OCI-LY7 (cell line): ENCODE results near the gene ACIN1. TPM values are rescaled to one million over a fixed set of nuclear protein-coding genes. Genes with fewer than 3 reads are reported as not detected.

Experiments
- BruUV-seq: library from RNA; stranded (reverse); fragments of 400-500 nt; replicated peaks from 2 replicates; lab custom pipeline; 2021; lab: Mats Ljungman, UMichigan
- CTCF ChIA-PET: fragments of 300-600 bp; sonication (Branson Sonifier 250); formaldehyde crosslinking; loops from one replicate; lab custom pipeline; 2022; ENCODE audit warnings: antibody characterized with exemption; ENCODE audit not compliant: unreplicated experiment; lab: Charles Lee
- POLR2A ChIA-PET: fragments of 300-600 bp; sonication (Branson Sonifier 250); formaldehyde crosslinking; loops from one replicate; lab custom pipeline; 2022; ENCODE audit warnings: antibody characterized with exemption; lab: Charles Lee
- DNase-seq: peaks from one replicate; pipeline ENCODE4 v3.0.0-alpha.2; 2015; ENCODE audit warnings: low spot score
- H2AFZ ChIP-seq: fragments of 200-600 bp; sonication (generic), shearing (Covaris generic); 2 replicates; pipeline ENCODE4 v1.6.1; 2014; ENCODE audit warnings: mild to moderate bottlenecking, antibody characterized with exemption, low read length, moderate library complexity
- H3K27ac ChIP-seq: fragments of 200-600 bp; sonication (generic); 2 replicates; pipeline ENCODE4 v1.5.1; 2014; ENCODE audit warnings: mixed run types, low read depth, mild to moderate bottlenecking, moderate library complexity, low read length, inconsistent platforms; ENCODE audit not compliant: poor library complexity, severe bottlenecking
- H3K36me3 ChIP-seq: fragments of 200-600 bp; sonication (generic); 2 replicates; pipeline ENCODE4 v1.6.1; 2014; ENCODE audit warnings: mild to moderate bottlenecking, antibody characterized with exemption, low read length, moderate library complexity, mixed read lengths; ENCODE audit not compliant: insufficient read depth
- H3K4me1 ChIP-seq: fragments of 200-600 bp; sonication (generic); 2 replicates; pipeline ENCODE4 v1.5.1; 2014; ENCODE audit warnings: mild to moderate bottlenecking, low read length; ENCODE audit not compliant: insufficient read depth, poor library complexity, severe bottlenecking
- H3K4me2 ChIP-seq: fragments of 200-600 bp; sonication (generic); 2 replicates; pipeline ENCODE4 v1.6.1; 2014; ENCODE audit warnings: mild to moderate bottlenecking, low read length
- H3K4me3 ChIP-seq: fragments of 200-600 bp; sonication (generic); 2 replicates; pipeline ENCODE4 v1.5.1; 2014; ENCODE audit warnings: mild to moderate bottlenecking, low read depth, low read length; ENCODE audit not compliant: poor library complexity, severe bottlenecking
- H3K79me2 ChIP-seq: fragments of 200-600 bp; sonication (generic); 2 replicates; pipeline ENCODE4 v1.6.1; 2016; ENCODE audit warnings: low read depth, mild to moderate bottlenecking, low read length, moderate library complexity, mixed read lengths; ENCODE audit not compliant: insufficient read depth
- H3K9me2 ChIP-seq: fragments of 200-600 bp; sonication (generic); 2 replicates; pipeline ENCODE4 v1.6.1; 2016; ENCODE audit warnings: mild to moderate bottlenecking, low read length, mixed read lengths; ENCODE audit not compliant: insufficient read depth
- H3K9me3 ChIP-seq: fragments of 200-600 bp; sonication (generic); 2 replicates; pipeline ENCODE4 v1.6.1; 2014; ENCODE audit warnings: mild to moderate bottlenecking, mixed run types, low read length, mixed read lengths
- H4K20me1 ChIP-seq: fragments of 200-600 bp; sonication (generic); 2 replicates; pipeline ENCODE4 v1.6.1; 2014; ENCODE audit warnings: mild to moderate bottlenecking, antibody characterized with exemption, low read length, moderate library complexity, mixed read lengths; ENCODE audit not compliant: insufficient read depth
- EZH2phosphoT487 ChIP-seq: fragments of 200-600 bp; sonication (generic); IDR thresholded peaks from 2 replicates; pipeline ENCODE4 v1.6.1; 2018; ENCODE audit warnings: low read depth, borderline replicate concordance, mild to moderate bottlenecking, mixed run types, antibody characterized with exemption, low read length, moderate library complexity, mixed read lengths
- intact Hi-C: fragments of 100-400 bp; cut with micrococcal nuclease; formaldehyde crosslinking; loops from one replicate; pipeline ENCODE4 v1.10.0; 2022; ENCODE audit not compliant: unreplicated experiment
- total RNA-seq, 2 experiments: library from RNA; depleted of rRNA in 1 of 2; stranded (reverse); fragments of >200 nt in 1 of 2; shearing (Covaris generic) in 1 of 2; gene quantifications; 2 replicates each; pipeline ENCODE4 v1.2.3, GENCODE V29; 2014 to 2022
- TF ChIP-seq, protein P1 (sequence below): fragments of 200-600 bp; sonication (generic); conservative IDR thresholded peaks from 2 replicates; pipeline ENCODE4 v1.5.1; 2014; ENCODE audit warnings: mild to moderate bottlenecking, antibody characterized with exemption, low read length, moderate library complexity, mixed read lengths

The ACIN1 gene
- total RNA-seq, 2 experiments from 2014 or later: 107 to 206 TPM

- no peak for DNase-seq
- H3K9me3 ChIP-seq: no peaks in the 10 kb centered on the region
- no peaks in the 10 kb centered on the region for H3K36me3 ChIP-seq
- no peak overlapping the region for H3K4me3 ChIP-seq
- no peaks in the 10 kb centered on the region for H4K20me1 ChIP-seq
- H3K4me1 ChIP-seq: peaks cover 6% of the 10 kb centered on the region
- intact Hi-C loops: no loop called here
- POLR2A ChIA-PET: no interaction called here
- no peaks in the 10 kb centered on the region for H3K9me2 ChIP-seq
- CTCF ChIA-PET: no interaction called here
- no TSS peak for BruUV-seq
- no peaks in the 10 kb centered on the region for H3K79me2 ChIP-seq
- no peak overlapping the region for H2AFZ ChIP-seq
- no peak overlapping the region for H3K4me2 ChIP-seq
- no peak overlapping the region for H3K27ac ChIP-seq
- TF ChIP-seq, protein P1, sequence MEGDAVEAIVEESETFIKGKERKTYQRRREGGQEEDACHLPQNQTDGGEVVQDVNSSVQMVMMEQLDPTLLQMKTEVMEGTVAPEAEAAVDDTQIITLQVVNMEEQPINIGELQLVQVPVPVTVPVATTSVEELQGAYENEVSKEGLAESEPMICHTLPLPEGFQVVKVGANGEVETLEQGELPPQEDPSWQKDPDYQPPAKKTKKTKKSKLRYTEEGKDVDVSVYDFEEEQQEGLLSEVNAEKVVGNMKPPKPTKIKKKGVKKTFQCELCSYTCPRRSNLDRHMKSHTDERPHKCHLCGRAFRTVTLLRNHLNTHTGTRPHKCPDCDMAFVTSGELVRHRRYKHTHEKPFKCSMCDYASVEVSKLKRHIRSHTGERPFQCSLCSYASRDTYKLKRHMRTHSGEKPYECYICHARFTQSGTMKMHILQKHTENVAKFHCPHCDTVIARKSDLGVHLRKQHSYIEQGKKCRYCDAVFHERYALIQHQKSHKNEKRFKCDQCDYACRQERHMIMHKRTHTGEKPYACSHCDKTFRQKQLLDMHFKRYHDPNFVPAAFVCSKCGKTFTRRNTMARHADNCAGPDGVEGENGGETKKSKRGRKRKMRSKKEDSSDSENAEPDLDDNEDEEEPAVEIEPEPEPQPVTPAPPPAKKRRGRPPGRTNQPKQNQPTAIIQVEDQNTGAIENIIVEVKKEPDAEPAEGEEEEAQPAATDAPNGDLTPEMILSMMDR: no peak
- TF ChIP-seq EZH2phosphoT487: no peak
Observed at GRCh38 chr14:23136566-23137133, 41.7 kb upstream of the ACIN1 start.

DNA sequence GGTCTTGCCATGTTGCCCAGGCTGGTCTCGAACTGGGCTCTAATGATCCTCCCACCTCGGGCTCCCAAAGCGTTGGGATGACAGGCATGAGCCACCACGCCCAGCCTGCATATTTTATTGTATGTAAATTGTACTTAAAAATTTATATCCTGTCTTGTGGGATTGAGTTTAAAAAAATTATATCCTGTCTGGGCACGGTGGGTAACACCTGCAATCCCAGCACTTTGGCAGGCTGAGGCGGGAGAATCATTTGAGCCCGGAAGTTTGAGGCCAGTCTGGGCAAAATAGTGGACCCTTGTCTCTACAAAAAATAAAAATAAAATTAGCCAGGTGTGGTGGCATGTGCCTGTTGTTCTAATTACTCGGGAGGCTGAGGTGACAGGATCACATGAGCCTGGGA lies 38.0 kb upstream of the ACIN1 start:
- ChIA-PET POLR2A (interaction anchor here (0.7 kb wide), 1 partner anchor 29 kb away, joined by 4 read pairs; no protein-coding TSS in a partner anchor), CTCF (no interaction called here)
- Histone ChIP-seq H3K9me2 (no peaks in the 10 kb centered on the region), H2AFZ (no peak overlapping the region), H3K36me3 (no peaks in the 10 kb centered on the region), H3K27ac (no peak overlapping the region), H3K9me3 (no peaks in the 10 kb centered on the region), H3K4me2 (no peak overlapping the region), H3K4me3 (no peak overlapping the region), H3K4me1 (peaks cover 6% of the 10 kb centered on the region), H4K20me1 (no peaks in the 10 kb centered on the region), H3K79me2 (no peaks in the 10 kb centered on the region)
- no peak for TF ChIP-seq EZH2phosphoT487
- TF ChIP-seq, protein P1: no peak
- BruUV-seq: no TSS peak
- DNase-seq: no peak
- intact Hi-C loops: no loop called here

DNA sequence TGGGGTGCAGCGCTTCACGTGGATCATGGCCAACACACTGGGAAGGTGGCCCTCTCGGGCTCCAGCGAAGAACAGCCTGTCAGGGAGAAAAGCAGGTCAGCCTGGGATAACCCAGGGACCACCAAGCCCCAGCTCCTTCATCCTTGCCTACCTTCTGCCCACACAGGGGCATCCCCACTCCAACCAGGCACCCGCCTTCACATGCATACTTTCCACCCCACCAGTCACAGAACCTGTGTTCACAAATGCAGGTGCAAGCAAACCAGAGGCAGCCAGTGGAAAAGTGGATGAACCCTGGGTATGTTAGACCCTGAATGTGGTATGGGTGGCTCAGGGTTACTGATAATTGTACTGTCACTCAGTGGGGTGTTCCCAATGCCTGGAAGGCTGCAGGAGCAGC lies 36.5 kb upstream of the ACIN1 start:
- TF ChIP-seq, protein P1: no peak
- TF ChIP-seq EZH2phosphoT487: no peak
- Histone ChIP-seq H3K79me2 (no peaks in the 10 kb centered on the region), H3K4me3 (no peak overlapping the region), H3K9me3 (no peaks in the 10 kb centered on the region), H3K9me2 (no peaks in the 10 kb centered on the region), H3K36me3 (no peaks in the 10 kb centered on the region), H3K27ac (no peak overlapping the region), H4K20me1 (no peaks in the 10 kb centered on the region), H2AFZ (no peak overlapping the region), H3K4me1 (peaks cover 6% of the 10 kb centered on the region), H3K4me2 (no peak overlapping the region)
- POLR2A ChIA-PET: no interaction called here
- DNase-seq: no peak
- CTCF ChIA-PET: interaction anchor here (2.1 kb wide), 1 partner anchor 11 kb away, joined by 8 read pairs; no protein-coding TSS in a partner anchor
- no TSS peak for BruUV-seq
- intact Hi-C loops: no loop called here
